ENCODE measurements around the gene MOSPD3.

- TF ChIP-seq, protein P1, sequence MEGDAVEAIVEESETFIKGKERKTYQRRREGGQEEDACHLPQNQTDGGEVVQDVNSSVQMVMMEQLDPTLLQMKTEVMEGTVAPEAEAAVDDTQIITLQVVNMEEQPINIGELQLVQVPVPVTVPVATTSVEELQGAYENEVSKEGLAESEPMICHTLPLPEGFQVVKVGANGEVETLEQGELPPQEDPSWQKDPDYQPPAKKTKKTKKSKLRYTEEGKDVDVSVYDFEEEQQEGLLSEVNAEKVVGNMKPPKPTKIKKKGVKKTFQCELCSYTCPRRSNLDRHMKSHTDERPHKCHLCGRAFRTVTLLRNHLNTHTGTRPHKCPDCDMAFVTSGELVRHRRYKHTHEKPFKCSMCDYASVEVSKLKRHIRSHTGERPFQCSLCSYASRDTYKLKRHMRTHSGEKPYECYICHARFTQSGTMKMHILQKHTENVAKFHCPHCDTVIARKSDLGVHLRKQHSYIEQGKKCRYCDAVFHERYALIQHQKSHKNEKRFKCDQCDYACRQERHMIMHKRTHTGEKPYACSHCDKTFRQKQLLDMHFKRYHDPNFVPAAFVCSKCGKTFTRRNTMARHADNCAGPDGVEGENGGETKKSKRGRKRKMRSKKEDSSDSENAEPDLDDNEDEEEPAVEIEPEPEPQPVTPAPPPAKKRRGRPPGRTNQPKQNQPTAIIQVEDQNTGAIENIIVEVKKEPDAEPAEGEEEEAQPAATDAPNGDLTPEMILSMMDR (conservative IDR thresholded peaks at IDR 0.05; ENCODE audit: low read length), result no peak
- TF ChIP-seq EZH2phosphoT487 (IDR thresholded peaks at IDR 0.05; ENCODE audit: borderline replicate concordance, low read depth, low read length), result no peak
These were observed 36.5 kb upstream of the MOSPD3 start for GRCh38 chr7:100575746-100576383.

Measured in OCI-LY7 (cell line).